Activated naive CD8-positive, alpha-beta T cell (primary cell): Measurements from ENCODE around the gene GRK3.

ENCODE experiments used
- H3K27ac Mint-ChIP-seq: one replicate; pipeline ENCODE4 v1.8.0; 2021; ENCODE audit warnings: mixed read lengths
- H3K27me3 Mint-ChIP-seq: one replicate; pipeline ENCODE4 v1.8.0; 2021; ENCODE audit warnings: mixed read lengths
- H3K36me3 Mint-ChIP-seq: one replicate; pipeline ENCODE4 v1.8.0; 2021; ENCODE audit warnings: mixed read lengths
- H3K4me1 Mint-ChIP-seq: one replicate; pipeline ENCODE4 v1.8.0; 2021; ENCODE audit warnings: low read depth, mixed read lengths
- H3K4me3 Mint-ChIP-seq: one replicate; pipeline ENCODE4 v1.8.0; 2021; ENCODE audit warnings: mild to moderate bottlenecking, mixed read lengths
- H3K9me3 Mint-ChIP-seq: one replicate; pipeline ENCODE4 v1.8.0; 2021; ENCODE audit warnings: low read depth, mixed read lengths

The GRK3 gene

GRCh38 chr22:25754527-25755202 lies 190.2 kb downstream of the GRK3 start:
- no peak overlapping the region for H3K27ac Mint-ChIP-seq
- H3K27me3 Mint-ChIP-seq, result no peaks in the 10 kb centered on the region
- no peaks in the 10 kb centered on the region for H3K36me3 Mint-ChIP-seq
- H3K4me3 Mint-ChIP-seq, result no peak overlapping the region
- H3K9me3 Mint-ChIP-seq, result no peaks in the 10 kb centered on the region
- peaks cover 2% of the 10 kb centered on the region for H3K4me1 Mint-ChIP-seq

DNA sequence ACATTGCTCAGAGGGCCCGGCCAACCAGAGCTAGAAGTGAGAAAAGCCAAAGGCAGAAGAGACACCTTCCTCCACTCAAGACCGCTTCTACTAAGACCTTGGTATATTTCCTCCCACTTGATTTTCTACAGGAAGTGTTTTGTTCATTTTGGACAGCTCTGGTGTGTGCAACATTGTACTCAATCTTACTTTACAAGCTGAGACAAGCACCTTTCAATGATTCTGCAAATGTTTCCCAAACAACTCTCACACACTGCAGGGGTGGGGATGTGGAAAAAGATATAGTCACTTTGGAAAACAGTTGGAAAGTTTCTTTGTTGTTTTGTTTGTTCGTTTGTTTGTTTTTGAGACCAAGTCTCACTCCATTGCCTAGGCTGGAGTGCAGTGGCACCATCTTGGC lies 193.2 kb downstream of the GRK3 start:
- H3K4me1 Mint-ChIP-seq, result no peaks in the 10 kb centered on the region
- H3K36me3 Mint-ChIP-seq, result no peaks in the 10 kb centered on the region
- H3K27ac Mint-ChIP-seq, result no peak overlapping the region
- H3K27me3 Mint-ChIP-seq, result no peaks in the 10 kb centered on the region
- no peak overlapping the region for H3K4me3 Mint-ChIP-seq
- H3K9me3 Mint-ChIP-seq, result no peaks in the 10 kb centered on the region

- Mint-ChIP-seq H3K9me3 (no peaks in the 10 kb centered on the region), H3K4me3 (no peak overlapping the region), H3K27me3 (no peaks in the 10 kb centered on the region), H3K4me1 (no peaks in the 10 kb centered on the region), H3K36me3 (no peaks in the 10 kb centered on the region), H3K27ac (no peak overlapping the region)
Measured at GRCh38 chr22:25758316-25758715, 193.8 kb downstream of the GRK3 start.

DNA sequence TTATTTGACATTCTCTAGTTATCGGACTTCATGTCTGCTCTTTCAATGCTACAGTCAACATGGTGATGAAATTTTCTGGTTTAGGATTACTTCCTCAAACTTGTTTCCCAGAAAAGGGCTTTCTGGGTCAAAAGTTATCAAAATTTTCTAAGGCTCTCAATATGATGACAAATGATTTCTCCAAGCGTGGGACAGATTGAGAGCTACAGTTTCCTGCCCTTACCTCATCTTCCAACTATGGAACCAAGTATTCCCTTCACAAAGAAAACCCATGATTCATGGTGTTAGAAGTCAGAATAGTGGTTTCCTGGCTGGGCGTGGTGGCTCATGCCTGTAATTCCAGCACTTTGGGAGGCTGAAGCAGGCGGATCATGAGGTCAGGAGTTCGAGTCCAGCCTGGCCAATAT lies 195.4 kb downstream of the GRK3 start:
- Mint-ChIP-seq H3K4me1 (no peaks in the 10 kb centered on the region), H3K36me3 (no peaks in the 10 kb centered on the region), H3K27ac (no peak overlapping the region), H3K27me3 (no peaks in the 10 kb centered on the region), H3K4me3 (no peak overlapping the region), H3K9me3 (no peaks in the 10 kb centered on the region)

GRCh38 chr22:25760294-25760693 lies 195.8 kb downstream of the GRK3 start:
- Mint-ChIP-seq H3K27me3 (no peaks in the 10 kb centered on the region), H3K27ac (no peak overlapping the region), H3K4me3 (no peak overlapping the region), H3K36me3 (no peaks in the 10 kb centered on the region), H3K9me3 (no peaks in the 10 kb centered on the region), H3K4me1 (no peaks in the 10 kb centered on the region)

DNA sequence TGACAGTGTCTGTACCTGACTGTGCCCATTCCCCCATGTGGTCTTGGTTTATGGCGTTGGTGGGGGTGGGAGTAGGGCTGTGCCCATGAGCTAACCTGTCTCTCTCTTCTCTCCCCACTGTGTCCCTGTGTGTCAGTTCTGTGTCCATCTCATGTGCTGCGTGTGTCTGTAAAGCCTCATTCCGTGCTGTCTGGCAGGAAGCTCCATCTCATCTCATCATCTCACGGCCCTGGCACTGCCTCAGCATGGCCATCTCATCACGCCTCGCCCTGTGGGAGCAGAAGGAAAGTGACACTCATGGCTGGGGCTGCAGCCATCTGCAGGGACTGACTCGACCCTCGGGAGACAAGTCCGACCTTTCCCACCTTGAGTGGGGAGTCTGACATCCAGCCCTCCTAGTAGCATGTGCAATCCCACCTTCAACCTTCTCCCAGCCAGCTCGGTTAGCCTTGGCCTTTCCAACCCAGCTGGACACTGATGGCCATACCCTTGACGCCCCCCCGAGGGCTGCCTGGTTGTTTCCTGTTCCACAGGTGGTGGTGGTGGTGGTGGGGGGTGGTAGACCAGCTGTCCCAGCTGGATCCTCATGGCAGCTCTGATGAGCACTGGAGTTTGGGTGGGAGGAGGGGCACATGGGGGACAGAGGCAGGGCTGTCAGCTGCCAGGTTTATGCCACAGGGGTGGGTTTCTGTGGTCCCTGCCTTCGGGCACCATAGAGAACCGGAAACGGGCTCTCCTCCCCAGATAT lies 196.5 kb downstream of the GRK3 start:
- H3K36me3 Mint-ChIP-seq, result no peaks in the 10 kb centered on the region
- no peaks in the 10 kb centered on the region for H3K27me3 Mint-ChIP-seq
- no peaks in the 10 kb centered on the region for H3K4me1 Mint-ChIP-seq
- peaks cover 4% of the 10 kb centered on the region for H3K9me3 Mint-ChIP-seq
- no peak overlapping the region for H3K4me3 Mint-ChIP-seq
- H3K27ac Mint-ChIP-seq, result no peak overlapping the region

- no peak overlapping the region for H3K4me3 Mint-ChIP-seq
- peaks cover 6% of the 10 kb centered on the region for H3K36me3 Mint-ChIP-seq
- no peak overlapping the region for H3K27ac Mint-ChIP-seq
- no peaks in the 10 kb centered on the region for H3K4me1 Mint-ChIP-seq
- H3K9me3 Mint-ChIP-seq, result peaks cover 12% of the 10 kb centered on the region
- H3K27me3 Mint-ChIP-seq, result no peaks in the 10 kb centered on the region
Measured at GRCh38 chr22:25762147-25762546, 197.7 kb downstream of the GRK3 start.

DNA sequence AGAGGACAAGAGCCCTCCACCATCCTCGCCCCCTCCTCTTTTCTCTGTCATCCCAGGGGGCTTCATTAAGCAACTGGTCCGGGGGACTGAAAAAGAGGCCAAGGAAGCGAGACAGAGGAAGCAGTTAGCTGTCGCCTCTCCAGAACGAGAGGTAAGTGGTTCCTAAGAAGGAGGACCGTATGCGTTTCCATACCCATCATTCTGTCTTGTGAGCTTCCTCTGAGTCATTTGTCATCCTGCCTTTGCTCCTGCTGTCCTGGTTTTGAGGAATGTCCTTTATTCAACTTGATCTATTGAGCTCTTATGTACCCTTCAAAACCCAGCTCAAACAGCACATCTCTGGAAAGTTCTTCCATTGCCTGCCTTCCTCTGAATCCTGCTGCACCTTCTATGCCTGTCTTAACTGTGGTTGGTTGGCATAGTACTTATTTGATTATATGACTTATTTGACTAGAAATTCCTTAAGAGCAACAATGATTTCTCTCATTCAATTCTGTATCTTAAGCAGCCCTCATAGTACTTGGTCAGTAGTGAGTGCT lies 198.8 kb downstream of the GRK3 start:
- Mint-ChIP-seq H3K4me3 (no peak overlapping the region), H3K9me3 (peaks cover 12% of the 10 kb centered on the region), H3K4me1 (no peaks in the 10 kb centered on the region), H3K27ac (no peak overlapping the region), H3K36me3 (peaks cover 6% of the 10 kb centered on the region), H3K27me3 (no peaks in the 10 kb centered on the region)

- Mint-ChIP-seq H3K4me1 (peaks cover 2% of the 10 kb centered on the region), H3K27me3 (no peaks in the 10 kb centered on the region), H3K4me3 (no peak overlapping the region), H3K9me3 (peaks cover 12% of the 10 kb centered on the region), H3K27ac (no peak overlapping the region), H3K36me3 (peaks cover 6% of the 10 kb centered on the region)
Measured at GRCh38 chr22:25764270-25765015, 200.0 kb downstream of the GRK3 start.

DNA sequence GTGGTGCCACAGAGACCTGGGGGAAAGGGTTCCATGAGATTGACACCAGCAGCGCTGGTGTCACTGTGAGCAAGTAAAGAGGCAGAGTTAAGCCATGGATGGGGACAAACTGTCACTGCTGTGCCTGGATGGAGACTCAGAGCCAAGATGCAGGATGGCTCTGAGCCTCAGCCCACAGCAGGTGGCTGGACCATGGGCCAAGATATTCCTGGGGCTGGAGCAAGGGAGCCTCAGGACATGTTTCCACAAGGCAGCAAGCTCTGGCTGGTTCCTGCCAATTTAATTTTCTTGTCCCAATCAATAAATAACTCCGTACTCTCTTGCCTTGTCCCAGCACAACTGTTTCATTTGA lies 200.5 kb downstream of the GRK3 start:
- no peaks in the 10 kb centered on the region for H3K27me3 Mint-ChIP-seq
- peaks cover 6% of the 10 kb centered on the region for H3K36me3 Mint-ChIP-seq
- no peak overlapping the region for H3K4me3 Mint-ChIP-seq
- H3K9me3 Mint-ChIP-seq, result peaks cover 12% of the 10 kb centered on the region
- peaks cover 2% of the 10 kb centered on the region for H3K4me1 Mint-ChIP-seq
- H3K27ac Mint-ChIP-seq, result no peak overlapping the region

DNA sequence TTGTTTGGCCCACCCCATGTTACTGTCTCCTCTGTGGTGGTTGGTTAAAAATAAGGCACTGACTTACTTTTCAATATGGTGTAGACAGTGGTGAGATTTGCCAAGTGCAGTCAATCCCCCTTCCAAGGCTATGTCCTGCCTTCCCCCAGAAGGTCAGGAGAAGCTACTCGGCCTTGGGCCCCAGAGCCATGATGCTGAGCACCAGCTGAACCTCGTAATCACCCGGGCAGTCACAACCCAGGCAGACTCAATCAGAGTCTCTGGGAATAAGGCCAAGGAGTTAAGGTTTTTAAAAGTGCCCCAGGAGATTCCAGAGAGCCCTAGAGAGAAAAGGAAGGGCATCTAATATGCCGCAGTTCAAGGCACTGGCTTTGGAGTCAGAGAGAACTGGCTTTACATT lies 201.3 kb downstream of the GRK3 start:
- peaks cover 12% of the 10 kb centered on the region for H3K9me3 Mint-ChIP-seq
- no peaks in the 10 kb centered on the region for H3K27me3 Mint-ChIP-seq
- H3K4me3 Mint-ChIP-seq, result no peak overlapping the region
- H3K36me3 Mint-ChIP-seq, result peaks cover 6% of the 10 kb centered on the region
- H3K27ac Mint-ChIP-seq, result no peak overlapping the region
- peaks cover 2% of the 10 kb centered on the region for H3K4me1 Mint-ChIP-seq

GRCh38 chr22:25766418-25766817 lies 201.9 kb downstream of the GRK3 start:
- no peaks in the 10 kb centered on the region for H3K27me3 Mint-ChIP-seq
- H3K9me3 Mint-ChIP-seq, result peaks cover 12% of the 10 kb centered on the region

GRCh38 chr22:25770333-25770732 lies 205.9 kb downstream of the GRK3 start:
- no peak overlapping the region for H3K4me3 Mint-ChIP-seq
- peaks cover 12% of the 10 kb centered on the region for H3K9me3 Mint-ChIP-seq
- peaks cover 6% of the 10 kb centered on the region for H3K36me3 Mint-ChIP-seq
- H3K27me3 Mint-ChIP-seq, result peaks cover 1% of the 10 kb centered on the region
- H3K27ac Mint-ChIP-seq, result no peak overlapping the region
- H3K4me1 Mint-ChIP-seq, result peaks cover 4% of the 10 kb centered on the region

More at GRCh38 chr22:25766418-25766817, 201.9 kb downstream of the GRK3 start:
- peaks cover 6% of the 10 kb centered on the region for H3K36me3 Mint-ChIP-seq
- no peak overlapping the region for H3K4me3 Mint-ChIP-seq
- H3K4me1 Mint-ChIP-seq, result peaks cover 2% of the 10 kb centered on the region
- no peak overlapping the region for H3K27ac Mint-ChIP-seq

GRCh38 chr22:25772288-25772687 lies 207.8 kb downstream of the GRK3 start:
- Mint-ChIP-seq H3K27me3 (peaks cover 1% of the 10 kb centered on the region), H3K36me3 (no peaks in the 10 kb centered on the region), H3K27ac (no peak overlapping the region), H3K4me1 (peaks cover 4% of the 10 kb centered on the region), H3K9me3 (no peaks in the 10 kb centered on the region), H3K4me3 (no peak overlapping the region)

DNA sequence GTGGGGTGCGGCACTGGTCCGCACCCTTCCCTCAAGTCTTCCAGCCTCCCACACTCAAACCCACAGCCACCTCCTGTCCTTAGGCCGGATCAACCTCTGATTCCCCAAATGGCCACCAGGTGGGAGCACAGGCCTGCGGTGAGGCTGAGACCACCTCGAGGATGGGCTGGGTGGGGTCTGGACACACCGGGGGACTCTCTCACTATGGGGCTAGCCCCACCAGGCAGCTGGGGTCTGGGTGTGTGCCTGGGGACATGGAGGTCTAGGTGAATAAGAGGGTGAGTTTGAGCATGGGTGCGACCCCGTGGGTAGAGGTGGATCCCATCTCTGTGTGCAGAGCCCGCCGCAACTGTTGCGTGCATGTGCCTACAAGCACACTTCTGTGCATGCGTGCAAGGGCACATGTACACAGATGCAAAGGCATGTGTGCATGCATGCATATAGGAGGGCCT lies 210.1 kb downstream of the GRK3 start:
- no peaks in the 10 kb centered on the region for H3K36me3 Mint-ChIP-seq
- H3K9me3 Mint-ChIP-seq, result no peaks in the 10 kb centered on the region
- H3K4me3 Mint-ChIP-seq, result no peak overlapping the region
- peaks cover 3% of the 10 kb centered on the region for H3K4me1 Mint-ChIP-seq
- H3K27me3 Mint-ChIP-seq, result peaks cover 1% of the 10 kb centered on the region
- H3K27ac Mint-ChIP-seq, result no peak overlapping the region
